Suprapubic skin (tissue), 3 donors: ENCODE measurements around the gene MEF2C.

Source experiments
- EP300 ChIP-seq: sonication (generic); formaldehyde crosslinking; IDR thresholded peaks from one replicate; pipeline ENCODE4 v1.6.1; 2017; ENCODE audit warnings: antibody characterized with exemption
- POLR2A ChIP-seq, 2 donors: fragments of 450-650 bp; IDR thresholded peaks; one replicate each; pipeline ENCODE4 v1.6.1; 2017; ENCODE audit warnings: antibody characterized with exemption in 2 of 2, mild to moderate bottlenecking in 2 of 2, moderate library complexity in 2 of 2
- TF ChIP-seq, protein P1 (sequence below), 2 donors: fragments of 200-600 bp in 1 of 2; fragments of 450-650 bp in 1 of 2; sonication (generic) in 1 of 2; IDR thresholded peaks; one replicate each; pipeline ENCODE4 v1.5.1; 2016 to 2019; ENCODE audit warnings: antibody characterized with exemption in 2 of 2, mild to moderate bottlenecking in 1 of 2, moderate library complexity in 1 of 2

DNA sequence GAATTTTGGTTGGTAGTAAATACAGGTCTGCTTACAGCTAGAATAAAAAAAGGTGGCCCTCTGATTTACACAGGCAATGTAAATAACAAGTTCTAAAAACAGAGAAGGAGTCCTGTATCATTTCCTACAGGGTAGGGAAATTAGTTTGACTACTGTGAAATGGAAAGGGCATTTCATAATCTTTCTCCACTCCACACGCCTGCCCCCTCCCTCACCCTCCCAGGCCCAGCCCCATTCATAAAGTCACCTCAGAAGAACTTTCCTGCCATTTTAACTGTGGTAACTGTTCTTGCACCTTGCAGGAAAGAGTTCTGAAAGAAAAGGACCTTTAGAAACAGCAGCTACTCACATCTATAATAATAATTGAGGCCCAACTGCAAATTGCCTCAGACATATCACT is 69.7 kb downstream of the MEF2C start:
- TF ChIP-seq, protein P1, sequence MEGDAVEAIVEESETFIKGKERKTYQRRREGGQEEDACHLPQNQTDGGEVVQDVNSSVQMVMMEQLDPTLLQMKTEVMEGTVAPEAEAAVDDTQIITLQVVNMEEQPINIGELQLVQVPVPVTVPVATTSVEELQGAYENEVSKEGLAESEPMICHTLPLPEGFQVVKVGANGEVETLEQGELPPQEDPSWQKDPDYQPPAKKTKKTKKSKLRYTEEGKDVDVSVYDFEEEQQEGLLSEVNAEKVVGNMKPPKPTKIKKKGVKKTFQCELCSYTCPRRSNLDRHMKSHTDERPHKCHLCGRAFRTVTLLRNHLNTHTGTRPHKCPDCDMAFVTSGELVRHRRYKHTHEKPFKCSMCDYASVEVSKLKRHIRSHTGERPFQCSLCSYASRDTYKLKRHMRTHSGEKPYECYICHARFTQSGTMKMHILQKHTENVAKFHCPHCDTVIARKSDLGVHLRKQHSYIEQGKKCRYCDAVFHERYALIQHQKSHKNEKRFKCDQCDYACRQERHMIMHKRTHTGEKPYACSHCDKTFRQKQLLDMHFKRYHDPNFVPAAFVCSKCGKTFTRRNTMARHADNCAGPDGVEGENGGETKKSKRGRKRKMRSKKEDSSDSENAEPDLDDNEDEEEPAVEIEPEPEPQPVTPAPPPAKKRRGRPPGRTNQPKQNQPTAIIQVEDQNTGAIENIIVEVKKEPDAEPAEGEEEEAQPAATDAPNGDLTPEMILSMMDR (IDR thresholded peaks at IDR 0.05) = no peak
- TF ChIP-seq POLR2A (IDR thresholded peaks at IDR 0.05) (no peak), EP300 (no peak)
